Measurements from ENCODE around the gene SLC17A3.

SLC17A3 gene

DNA sequence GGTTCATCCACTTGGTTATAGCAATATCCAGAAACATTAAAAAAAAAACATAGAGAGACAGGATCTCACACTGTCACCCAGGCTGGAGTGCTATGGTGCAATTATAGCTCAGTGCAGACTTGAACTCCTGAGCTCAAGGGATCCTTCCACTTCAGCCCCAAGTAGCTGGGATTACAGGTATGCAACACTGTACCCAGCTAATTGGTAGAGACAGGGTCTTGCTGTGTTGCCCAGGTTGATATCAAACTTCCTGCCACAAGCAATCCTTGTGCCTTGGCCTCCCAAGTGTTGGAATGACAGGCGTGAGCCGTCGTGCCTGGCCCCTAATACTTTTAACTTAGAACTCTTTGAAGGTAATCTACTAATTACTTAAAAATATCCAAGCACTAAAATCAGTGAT is 41.4 kb downstream of the SLC17A3 start:
- DNase-seq, result no peak

DNA sequence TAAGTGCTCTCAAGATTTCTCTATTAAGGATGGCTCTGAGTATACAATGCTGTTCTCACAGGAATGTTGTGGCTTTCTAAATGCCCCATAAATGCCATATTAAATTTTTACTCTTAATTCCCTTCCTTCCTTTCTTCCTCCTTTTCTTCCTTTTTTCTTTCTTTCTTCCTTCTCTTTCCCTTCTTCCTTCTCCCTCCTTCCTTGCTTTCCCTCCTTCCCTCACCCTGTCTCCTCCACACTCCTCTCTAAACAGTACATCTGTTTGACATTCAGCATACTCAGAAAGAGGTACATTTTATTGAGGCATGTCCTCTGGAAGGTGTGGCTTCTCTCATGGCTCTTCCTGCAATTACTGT is 41.8 kb downstream of the SLC17A3 start:
- no peak for DNase-seq

DNA sequence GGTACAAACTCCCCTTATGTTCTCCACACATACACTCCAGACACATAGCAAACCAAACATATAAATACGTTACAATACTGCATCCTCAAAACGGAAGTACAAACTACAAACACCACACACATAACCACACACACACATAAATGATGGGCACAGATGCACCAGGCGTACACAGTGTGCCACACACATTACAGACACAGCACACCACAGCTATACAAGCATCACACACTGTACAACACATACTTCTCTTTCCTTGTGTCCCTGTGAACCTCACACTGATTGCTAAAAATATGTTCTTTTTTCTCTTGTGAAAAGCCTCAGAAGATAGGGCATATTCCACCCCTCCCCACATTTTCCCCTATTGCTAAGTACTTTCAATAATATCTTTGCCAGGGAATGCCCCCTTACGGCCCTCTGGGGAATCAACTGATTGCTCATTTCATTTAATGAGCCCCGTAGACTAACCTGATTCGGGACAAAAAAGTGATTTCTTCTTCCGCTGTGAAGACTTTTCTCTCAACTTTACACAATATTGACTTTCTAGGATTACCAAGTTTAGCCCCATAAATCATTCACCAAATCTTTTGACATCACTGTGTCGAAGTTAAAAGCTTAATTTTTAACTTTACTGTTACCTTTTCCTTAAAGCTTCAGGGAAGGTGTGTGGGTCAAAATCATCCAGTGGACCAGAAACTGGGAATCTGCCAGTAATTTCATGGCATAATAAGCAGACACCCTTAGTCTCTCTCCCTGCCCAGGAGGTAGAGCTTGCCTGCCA is 42.3 kb downstream of the SLC17A3 start, which contains the start of gene SLC17A1:
SLC17A1 (minus strand) TSS at position 521 of the 775 bp plus-strand sequence. CDS start 1,495 bp downstream, outside the sequence.
- DNase-seq, result no peak

DNA sequence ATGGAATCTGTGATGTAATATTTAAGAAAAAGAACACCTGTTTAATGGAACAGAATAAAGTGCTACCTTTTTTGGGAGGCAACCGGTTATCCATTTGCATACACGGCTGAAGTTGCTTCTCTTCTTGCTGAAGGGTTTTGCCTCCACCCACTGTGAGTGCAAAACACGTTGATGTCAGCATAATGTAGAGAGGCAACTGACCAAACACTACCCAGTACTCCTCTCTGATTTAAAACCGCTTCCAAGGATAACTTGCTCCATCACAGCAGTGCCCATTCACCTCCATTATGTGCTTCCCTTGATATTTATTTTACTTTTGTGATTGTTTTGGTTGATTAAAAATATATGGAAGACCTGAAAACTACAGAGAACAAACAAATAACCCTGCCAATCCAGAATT is 43.6 kb downstream of the SLC17A3 start:
- DNase-seq, result no peak

DNA sequence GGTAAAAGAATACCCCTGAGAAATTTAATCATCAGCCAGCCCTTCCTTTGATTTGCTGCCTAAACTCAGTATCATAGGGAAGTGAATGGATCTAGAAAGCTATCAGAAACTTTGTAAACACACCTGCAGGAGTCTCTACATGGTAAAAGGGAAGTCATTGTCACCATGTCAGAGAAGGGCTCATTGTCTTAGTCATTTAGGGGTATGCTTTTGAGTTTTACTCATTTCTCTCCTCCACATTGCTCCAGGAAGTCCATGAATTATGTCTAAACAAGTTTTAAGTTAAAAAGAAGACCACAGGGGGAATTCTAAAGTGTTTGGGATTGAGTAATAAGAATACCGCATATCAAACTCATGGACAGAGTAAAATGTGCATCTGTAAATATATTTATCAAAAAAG is 44.7 kb downstream of the SLC17A3 start:
- DNase-seq, result no peak

DNA sequence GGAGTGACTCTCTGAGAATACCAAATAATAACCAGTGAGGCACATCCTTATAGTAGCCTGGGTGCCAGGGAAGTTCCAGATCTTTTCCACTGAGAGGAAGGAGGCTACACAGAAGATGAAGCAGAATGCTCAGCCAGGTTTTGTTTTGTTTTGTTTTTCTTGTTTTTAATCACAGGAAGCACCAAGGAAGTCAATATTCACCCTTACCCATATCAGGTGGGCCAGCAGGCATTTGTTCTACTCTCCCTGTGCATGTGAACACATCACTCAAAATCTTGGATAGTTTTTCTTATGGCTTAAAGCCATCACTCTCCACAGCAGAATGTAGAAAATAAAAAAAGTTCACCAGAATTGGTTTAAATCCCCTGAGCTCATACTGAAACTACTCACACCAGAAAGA is 52.7 kb downstream of the SLC17A3 start:
- no peak for DNase-seq

DNA sequence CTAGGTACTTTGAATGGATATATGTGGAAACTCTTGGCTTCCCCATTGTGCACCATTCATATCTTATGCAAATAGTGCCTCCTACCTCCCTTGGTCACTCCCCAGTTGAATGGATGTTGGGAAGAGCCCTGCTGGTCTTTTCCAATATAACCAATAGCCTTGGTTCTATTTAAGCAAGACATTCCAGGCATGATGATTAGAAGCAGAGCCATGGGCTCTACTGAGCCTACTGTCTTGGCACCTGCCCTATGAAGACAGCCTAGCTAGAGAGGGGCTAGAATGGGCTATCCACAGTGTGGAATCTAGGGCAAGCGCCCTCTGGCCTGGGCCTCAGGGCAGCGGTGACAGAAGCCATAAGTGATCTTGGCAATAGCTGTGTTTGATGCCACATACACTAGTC is 57.8 kb downstream of the SLC17A3 start:
- no peak for DNase-seq

DNA sequence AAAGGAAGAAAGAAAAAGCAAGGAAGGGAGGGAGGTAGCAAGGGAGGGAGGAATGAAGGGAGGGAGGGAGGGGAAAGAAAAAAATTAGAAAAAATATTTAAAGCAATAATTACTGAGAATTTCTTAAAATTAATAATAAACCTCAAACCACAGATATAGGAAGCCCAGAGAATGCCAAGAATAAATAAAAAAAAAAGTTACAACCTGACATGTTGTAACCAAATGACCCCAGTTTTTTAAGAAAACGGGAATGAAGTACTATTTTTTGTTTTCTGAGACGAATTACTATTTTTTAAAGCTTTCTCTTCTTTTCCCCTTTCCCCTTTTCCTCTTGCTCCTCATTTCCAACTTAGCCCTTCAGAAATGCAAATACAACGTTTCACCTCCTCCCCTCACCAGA is 58.8 kb downstream of the SLC17A3 start:
- no peak for DNase-seq

DNA sequence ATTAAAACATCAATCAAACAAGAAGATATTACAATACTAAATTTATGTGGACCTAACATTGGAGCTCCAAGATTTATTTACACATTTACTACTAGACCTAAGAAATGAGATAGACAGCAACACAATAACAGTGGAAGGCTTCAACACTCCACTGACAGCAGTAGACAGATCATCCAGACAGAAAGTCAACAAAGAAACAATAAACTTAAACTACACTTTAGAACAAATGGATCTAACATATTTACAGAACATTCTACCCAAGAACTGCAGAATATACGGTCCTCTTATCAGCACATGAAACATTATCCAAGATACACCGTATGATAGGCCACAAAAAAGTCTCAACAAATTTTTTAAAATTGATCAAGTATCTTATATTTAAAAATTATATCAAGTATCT is 69.2 kb downstream of the SLC17A3 start:
- no peak for DNase-seq

DNA sequence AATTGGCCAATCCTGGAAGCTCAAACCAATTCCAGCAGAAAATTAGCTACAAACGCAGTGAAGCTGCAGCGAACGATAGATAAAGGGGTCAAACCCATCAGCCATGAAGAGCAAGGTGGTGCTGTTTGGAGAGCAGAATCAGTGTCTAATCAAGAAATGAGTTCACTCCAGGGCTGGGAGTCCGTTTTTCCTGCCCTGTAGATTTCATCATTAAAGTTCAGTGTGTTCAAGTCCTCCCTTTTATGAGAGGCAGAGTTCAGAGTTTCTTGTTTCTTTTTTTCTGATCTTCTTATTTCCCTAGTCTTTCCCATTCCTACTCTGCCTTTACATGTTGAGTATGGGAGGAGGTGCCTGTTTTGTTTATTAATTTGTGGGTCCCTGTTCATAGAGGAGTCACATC is 72.6 kb downstream of the SLC17A3 start:
- DNase-seq, result no peak

Data from NCI-H1417 treated with DMSO at 0.1 percent for 48 hours (cell line).